Measurements from ENCODE around the gene MYOG.
A peak's percentile ranks its signal among the peaks of the same experiment; 100 is the strongest.

MYOG gene

DNA sequence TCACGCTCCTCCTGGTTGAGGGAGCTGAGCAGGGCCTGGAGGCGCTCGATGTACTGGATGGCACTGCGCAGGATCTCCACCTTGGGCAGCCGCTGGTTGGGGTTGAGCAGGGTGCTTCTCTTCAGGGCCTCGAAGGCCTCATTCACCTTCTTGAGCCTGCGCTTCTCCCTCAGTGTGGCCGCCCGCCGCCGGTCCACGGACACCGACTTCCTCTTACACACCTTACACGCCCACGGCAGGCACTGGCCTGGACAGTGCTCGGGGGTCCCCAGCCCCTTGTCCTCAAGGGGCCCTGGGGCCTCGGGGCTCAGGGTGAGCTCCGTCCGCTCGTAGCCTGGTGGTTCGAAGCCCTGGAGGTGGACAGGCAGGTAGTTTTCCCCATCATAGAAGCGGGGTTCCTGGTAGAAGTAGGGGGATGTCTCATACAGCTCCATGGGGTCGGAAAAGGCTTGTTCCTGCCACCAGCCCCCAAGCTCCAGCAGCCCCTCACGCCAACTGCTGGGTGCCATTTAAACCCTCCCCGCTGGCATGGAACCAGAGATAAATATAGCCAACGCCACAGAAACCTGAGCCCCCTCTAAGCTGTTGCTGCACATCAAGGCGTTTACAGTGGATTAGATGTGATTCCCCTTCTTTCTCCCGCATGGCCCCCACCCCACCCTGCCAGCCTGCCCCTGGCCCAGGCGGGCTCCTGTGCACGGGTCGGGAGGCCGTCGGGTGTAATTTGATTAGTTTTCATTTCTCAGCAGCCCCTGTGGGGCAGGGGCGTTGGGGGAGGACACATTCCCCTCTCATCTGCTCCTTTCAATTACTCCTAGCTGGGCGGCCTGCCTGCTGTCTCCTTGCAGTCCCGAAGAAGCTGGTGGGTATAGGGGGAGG is at the start of gene MYOG:
Gene MYOG, minus strand, starts transcription at position 485 of the 879 bp plus-strand sequence. Its CDS starts 51 bp downstream, at position 434.
- DNase-seq (ENCODE audit: low read depth, low spot score), result no peak
- H3K36me3 ChIP-seq (ENCODE audit: control insufficient read depth, insufficient read depth, low read length), result no peaks in the 10 kb centered on the region
- H3K27ac ChIP-seq (ENCODE audit: low read length), result no peak within 1 kb of the TSS
- H3K4me3 ChIP-seq (ENCODE audit: low read length), result no peak within 1 kb of the TSS
- no peaks in the 10 kb centered on the region for H3K9me3 ChIP-seq (ENCODE audit: control insufficient read depth, insufficient read depth, low read length)
- no CpG with 5 or more reads among the region's 36 CpGs for WGBS (ENCODE audit: insufficient coverage, insufficient read length)
- H3K27me3 ChIP-seq (ENCODE audit: control insufficient read depth, insufficient read depth, low read length), result no peaks in the 10 kb centered on the region
- peaks cover 10% of the 10 kb centered on the region; the same call in 1 of the 2 replicates for H3K4me1 ChIP-seq (ENCODE audit: control insufficient read depth, insufficient read depth, low read length)

DNA sequence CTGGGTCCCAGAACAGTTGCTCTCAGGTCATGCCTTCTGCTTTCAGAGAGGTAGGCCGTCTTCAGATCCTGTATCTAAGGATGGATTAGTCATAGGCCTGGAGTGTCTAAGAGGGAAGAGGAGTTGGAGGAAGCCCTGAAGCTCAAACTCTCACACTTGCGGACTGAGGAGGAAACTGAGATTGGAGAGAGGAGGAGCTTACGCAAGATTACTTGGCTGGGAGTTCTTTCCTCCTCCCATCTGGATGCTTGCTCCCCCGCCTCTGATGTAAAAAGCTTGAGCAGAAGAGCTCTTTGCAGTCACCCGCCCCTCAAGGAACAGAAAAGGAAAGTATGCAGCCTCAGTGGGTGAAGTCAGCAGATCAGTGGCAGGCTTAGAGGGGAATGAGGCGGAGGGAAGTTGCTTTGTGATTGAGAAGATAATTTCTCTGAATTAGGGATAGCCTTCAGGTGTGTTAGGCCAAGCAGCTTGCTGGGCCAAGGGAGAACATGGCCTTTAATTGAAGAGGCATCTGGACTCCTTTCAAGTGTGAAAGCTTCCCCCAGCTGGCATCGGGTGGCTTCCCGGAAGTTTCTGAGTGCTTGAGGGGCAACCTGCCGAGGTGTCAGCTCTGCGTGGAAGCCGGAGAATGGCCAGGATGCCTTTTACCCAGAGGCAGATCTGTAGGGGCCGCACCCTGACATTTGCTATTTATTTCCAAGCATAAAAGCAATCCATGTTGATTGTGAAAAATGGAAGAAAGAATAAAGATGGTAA is 48.3 kb upstream of the MYOG start:
- Histone ChIP-seq H3K36me3 (ENCODE audit: control insufficient read depth, insufficient read depth, low read length) (no peaks in the 10 kb centered on the region), H3K4me1 (ENCODE audit: control insufficient read depth, insufficient read depth, low read length) (peaks cover 4% of the 10 kb centered on the region; the same call in 1 of the 2 replicates), H3K4me3 (ENCODE audit: low read length) (no peak overlapping the region), H3K27ac (ENCODE audit: low read length) (no peak overlapping the region), H3K27me3 (ENCODE audit: control insufficient read depth, insufficient read depth, low read length) (no peaks in the 10 kb centered on the region), H3K9me3 (ENCODE audit: control insufficient read depth, insufficient read depth, low read length) (no peaks in the 10 kb centered on the region)
- no CpG with 5 or more reads among the region's 12 CpGs for WGBS (ENCODE audit: insufficient coverage, insufficient read length)
- DNase-seq (ENCODE audit: low read depth, low spot score), result no peak

DNA sequence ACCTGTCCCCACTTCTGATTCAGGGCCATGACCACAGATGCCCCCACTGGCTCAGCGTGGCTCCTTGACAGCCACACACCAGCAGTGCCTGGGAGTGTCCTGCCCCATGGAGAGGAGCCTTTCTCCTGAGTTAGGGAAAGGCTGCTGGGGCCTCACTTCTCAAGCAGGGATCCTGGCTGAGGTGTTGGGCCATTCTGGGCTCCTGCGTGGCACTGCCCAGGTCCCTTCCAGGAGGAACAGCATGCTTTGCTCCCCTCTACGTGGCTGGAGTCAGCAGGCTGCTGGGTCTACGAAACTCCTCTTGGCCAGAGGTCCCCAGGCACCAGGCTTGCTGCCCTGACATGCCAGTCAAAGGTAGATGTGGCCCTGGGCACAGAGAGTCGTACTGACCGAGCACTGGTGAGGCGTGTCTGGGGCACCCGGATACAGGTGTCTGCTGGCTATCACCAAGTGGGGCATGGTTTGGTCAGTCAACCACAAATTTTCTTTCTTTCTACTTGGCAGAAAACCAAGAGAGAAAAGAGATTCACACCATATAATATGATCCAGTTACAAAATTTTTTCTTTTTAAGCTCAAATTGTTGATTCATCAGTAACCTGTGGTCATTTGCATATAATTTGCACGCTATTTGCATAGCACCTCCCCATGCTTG is 45.9 kb upstream of the MYOG start:
- Histone ChIP-seq H3K4me1 (ENCODE audit: control insufficient read depth, insufficient read depth, low read length) (peaks cover 9% of the 10 kb centered on the region; the same call in 1 of the 2 replicates), H3K4me3 (ENCODE audit: low read length) (no peak overlapping the region), H3K27ac (ENCODE audit: low read length) (no peak overlapping the region), H3K27me3 (ENCODE audit: control insufficient read depth, insufficient read depth, low read length) (no peaks in the 10 kb centered on the region; the same call in 1 of the 2 replicates), H3K36me3 (ENCODE audit: control insufficient read depth, insufficient read depth, low read length) (no peaks in the 10 kb centered on the region), H3K9me3 (ENCODE audit: control insufficient read depth, insufficient read depth, low read length) (no peaks in the 10 kb centered on the region)
- no peak for DNase-seq (ENCODE audit: low read depth, low spot score)
- WGBS (ENCODE audit: insufficient coverage, insufficient read length), result no CpG with 5 or more reads among the region's 9 CpGs

DNA sequence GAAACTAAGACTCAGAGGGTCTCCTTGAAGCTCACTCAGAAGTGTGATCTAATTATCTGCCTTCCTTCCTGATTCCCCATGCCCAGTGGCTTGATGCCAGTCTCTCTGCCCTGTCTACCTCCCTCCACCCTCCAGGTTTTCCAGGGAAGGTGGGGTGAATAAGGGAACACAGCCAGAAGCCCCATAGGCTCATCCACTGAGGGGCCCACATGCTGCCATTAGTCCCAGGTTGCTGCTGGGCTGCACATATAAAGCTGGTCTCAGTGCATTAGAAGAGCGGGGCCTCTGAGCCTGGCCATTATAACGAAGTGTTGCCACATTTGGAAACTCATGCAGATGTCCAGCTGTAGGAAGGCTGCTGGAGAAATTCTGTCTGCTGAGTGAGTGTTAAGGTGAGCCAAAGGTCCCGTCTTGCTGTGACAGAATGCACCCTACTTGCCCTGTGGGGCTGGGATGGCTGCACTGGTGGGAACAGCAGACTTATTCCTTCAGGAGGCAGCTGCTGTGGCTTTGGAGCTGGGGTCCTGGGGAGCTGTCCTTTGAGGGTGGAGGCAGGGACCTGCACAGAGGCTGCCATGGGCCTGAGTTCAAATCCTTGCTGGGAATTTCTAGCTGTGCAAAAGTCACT is 44.7 kb upstream of the MYOG start:
- H3K4me3 ChIP-seq (ENCODE audit: low read length), result no peak overlapping the region

DNA sequence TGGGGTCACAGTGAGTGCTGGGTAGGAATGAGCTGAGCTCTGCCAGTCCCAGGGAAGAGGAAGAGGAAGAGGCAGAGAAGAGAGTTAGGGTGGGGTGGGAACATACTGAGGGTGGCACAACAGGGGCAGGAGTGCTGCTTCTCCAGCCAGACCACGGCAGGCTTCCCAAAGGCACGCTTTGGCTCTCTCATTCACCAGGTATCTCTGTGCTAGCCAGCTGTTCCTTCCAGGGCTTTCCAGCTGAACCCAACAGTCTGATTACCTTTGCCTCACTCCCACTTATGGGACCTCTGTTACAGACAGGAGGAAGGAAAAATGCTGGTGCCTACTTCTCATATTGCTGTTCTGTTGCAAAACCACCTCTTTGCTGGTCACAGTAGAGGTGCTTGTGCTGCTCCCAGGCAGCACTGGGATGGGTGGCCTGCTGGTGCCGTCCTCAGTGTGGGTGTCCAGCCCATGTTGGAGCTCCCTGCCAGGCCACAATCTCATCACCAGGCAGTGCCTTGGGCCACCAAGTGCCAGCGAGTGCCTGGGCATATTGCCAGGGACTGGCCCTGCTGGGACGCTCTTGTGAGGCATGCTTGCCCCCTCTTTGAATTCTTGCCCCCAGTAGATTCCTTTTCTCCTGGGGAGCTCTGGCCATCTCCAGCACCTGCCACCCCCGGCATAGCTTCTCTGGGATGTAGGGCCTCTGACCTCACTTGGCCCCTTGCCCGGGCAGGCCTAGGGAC is 43.9 kb upstream of the MYOG start:
- Histone ChIP-seq H3K4me1 (ENCODE audit: control insufficient read depth, insufficient read depth, low read length) (peaks cover 14% of the 10 kb centered on the region; the same call in 1 of the 2 replicates), H3K9me3 (ENCODE audit: control insufficient read depth, insufficient read depth, low read length) (no peaks in the 10 kb centered on the region), H3K27me3 (ENCODE audit: control insufficient read depth, insufficient read depth, low read length) (no peaks in the 10 kb centered on the region; the same call in 1 of the 2 replicates), H3K4me3 (ENCODE audit: low read length) (no peak overlapping the region), H3K27ac (ENCODE audit: low read length) (no peak overlapping the region), H3K36me3 (ENCODE audit: control insufficient read depth, insufficient read depth, low read length) (no peaks in the 10 kb centered on the region)
- no CpG with 5 or more reads among the region's 7 CpGs for WGBS (ENCODE audit: insufficient coverage, insufficient read length)
- no peak for DNase-seq (ENCODE audit: low read depth, low spot score)

More for the DNA sequence above, 44.7 kb upstream of the MYOG start:
- Histone ChIP-seq H3K4me1 (ENCODE audit: control insufficient read depth, insufficient read depth, low read length) (peaks cover 14% of the 10 kb centered on the region; the same call in 1 of the 2 replicates), H3K27ac (ENCODE audit: low read length) (no peak overlapping the region), H3K27me3 (ENCODE audit: control insufficient read depth, insufficient read depth, low read length) (no peaks in the 10 kb centered on the region; the same call in 1 of the 2 replicates), H3K36me3 (ENCODE audit: control insufficient read depth, insufficient read depth, low read length) (no peaks in the 10 kb centered on the region), H3K9me3 (ENCODE audit: control insufficient read depth, insufficient read depth, low read length) (no peaks in the 10 kb centered on the region)
- DNase-seq (ENCODE audit: low read depth, low spot score), result no peak
- WGBS (ENCODE audit: insufficient coverage, insufficient read length), result no CpG with 5 or more reads among the region's 3 CpGs

DNA sequence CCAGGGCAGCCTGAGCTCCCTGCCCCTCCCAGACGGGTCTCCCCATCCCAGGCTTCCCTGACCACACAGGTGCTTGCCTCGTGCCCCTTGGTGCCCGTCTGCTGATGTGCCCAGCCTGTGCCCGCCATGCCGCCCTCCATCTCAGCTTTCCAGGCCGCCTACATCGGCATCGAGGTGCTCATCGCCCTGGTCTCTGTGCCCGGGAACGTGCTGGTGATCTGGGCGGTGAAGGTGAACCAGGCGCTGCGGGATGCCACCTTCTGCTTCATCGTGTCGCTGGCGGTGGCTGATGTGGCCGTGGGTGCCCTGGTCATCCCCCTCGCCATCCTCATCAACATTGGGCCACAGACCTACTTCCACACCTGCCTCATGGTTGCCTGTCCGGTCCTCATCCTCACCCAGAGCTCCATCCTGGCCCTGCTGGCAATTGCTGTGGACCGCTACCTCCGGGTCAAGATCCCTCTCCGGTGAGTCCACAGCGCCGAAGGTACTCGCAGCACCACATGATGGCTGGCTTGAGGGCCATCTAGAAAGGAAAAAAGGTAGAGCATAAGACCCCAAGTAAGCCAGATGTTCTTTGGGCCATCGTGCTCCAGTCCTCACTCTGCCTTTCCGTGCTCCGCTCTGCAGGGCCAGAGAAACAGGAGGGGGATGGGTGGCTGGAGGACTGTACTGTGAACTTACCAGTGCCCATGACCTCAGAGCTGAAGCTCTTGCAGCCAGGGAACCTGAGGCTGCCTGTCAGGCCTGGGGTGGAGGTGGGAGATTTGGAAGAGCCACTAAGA is 43.1 kb upstream of the MYOG start:
- WGBS (ENCODE audit: insufficient coverage, insufficient read length), result no CpG with 5 or more reads among the region's 29 CpGs
- H3K36me3 ChIP-seq (ENCODE audit: control insufficient read depth, insufficient read depth, low read length), result no peaks in the 10 kb centered on the region
- H3K4me1 ChIP-seq (ENCODE audit: control insufficient read depth, insufficient read depth, low read length), result peaks cover 13% of the 10 kb centered on the region; the same call in 1 of the 2 replicates
- no peaks in the 10 kb centered on the region; the same call in 1 of the 2 replicates for H3K27me3 ChIP-seq (ENCODE audit: control insufficient read depth, insufficient read depth, low read length)
- no peak for DNase-seq (ENCODE audit: low read depth, low spot score)
- no peak overlapping the region for H3K27ac ChIP-seq (ENCODE audit: low read length)
- no peak overlapping the region for H3K4me3 ChIP-seq (ENCODE audit: low read length)
- no peaks in the 10 kb centered on the region for H3K9me3 ChIP-seq (ENCODE audit: control insufficient read depth, insufficient read depth, low read length)

DNA sequence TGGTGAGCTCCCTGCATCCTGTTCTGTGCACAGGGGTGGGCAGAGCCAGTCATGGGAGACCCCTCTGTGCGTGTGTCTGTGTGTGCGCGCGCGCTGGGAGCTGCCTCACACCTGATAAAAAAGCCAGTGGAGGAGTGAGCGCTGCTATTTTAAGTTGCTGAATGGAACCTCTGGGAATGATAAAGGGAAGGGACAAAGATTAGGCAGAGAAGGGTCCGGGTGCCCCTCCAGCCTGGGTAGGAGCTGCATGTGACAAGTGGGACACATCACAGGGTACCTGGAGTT is 42.6 kb upstream of the MYOG start:
- no peaks in the 10 kb centered on the region; the same call in 1 of the 2 replicates for H3K27me3 ChIP-seq (ENCODE audit: control insufficient read depth, insufficient read depth, low read length)
- no peak overlapping the region for H3K27ac ChIP-seq (ENCODE audit: low read length)
- DNase-seq (ENCODE audit: low read depth, low spot score), result no peak
- H3K4me1 ChIP-seq (ENCODE audit: control insufficient read depth, insufficient read depth, low read length), result peaks cover 10% of the 10 kb centered on the region; the same call in 1 of the 2 replicates
- no peaks in the 10 kb centered on the region for H3K36me3 ChIP-seq (ENCODE audit: control insufficient read depth, insufficient read depth, low read length)
- no CpG with 5 or more reads among the region's 7 CpGs for WGBS (ENCODE audit: insufficient coverage, insufficient read length)
- H3K4me3 ChIP-seq (ENCODE audit: low read length), result peak overlapping the region; percentile 31; the same call in 1 of the 2 replicates
- no peaks in the 10 kb centered on the region for H3K9me3 ChIP-seq (ENCODE audit: control insufficient read depth, insufficient read depth, low read length)

DNA sequence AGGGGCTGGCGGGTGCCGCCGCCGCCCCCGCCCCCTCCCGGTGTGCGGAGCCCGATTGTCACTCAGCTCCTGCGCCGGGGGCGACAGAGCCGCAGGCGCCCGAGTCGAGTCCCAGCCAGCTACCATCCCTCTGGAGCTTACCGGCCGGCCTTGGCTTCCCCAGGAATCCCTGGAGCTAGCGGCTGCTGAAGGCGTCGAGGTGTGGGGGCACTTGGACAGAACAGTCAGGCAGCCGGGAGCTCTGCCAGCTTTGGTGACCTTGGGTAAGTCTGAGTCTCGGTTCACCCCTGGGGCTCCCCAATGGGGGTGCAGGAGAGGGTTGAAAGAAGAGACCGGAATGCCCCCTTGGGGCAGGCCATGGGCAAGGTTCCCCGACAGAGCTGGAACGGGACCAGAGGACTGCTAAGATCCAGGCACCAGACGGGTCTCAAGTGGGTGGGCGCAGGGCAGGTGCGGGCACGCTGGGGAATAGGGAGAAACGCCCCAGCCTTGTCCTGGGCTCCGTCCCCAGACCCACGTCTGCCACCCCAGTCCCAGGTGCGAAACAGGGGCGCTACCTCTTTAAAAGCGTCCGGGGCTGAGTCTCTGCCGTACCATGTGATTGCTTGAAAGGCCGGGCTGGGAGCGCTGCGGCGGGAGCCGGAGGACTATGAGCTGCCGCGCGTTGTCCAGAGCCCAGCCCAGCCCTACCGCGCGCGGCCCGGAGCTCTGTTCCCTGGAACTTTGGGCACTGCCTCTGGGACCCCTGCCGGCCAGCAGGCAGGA is 42.0 kb upstream of the MYOG start, which contains the start of gene ADORA1:
Gene ADORA1, plus strand, starts transcription at position 61 of the 765 bp plus-strand sequence. CDS start 1,116 bp downstream, outside the sequence.
- no peak within 1 kb of the TSS for H3K27ac ChIP-seq (ENCODE audit: low read length)
- no peaks in the 10 kb centered on the region for H3K36me3 ChIP-seq (ENCODE audit: control insufficient read depth, insufficient read depth, low read length)
- peaks cover 10% of the 10 kb centered on the region; the same call in 1 of the 2 replicates for H3K4me1 ChIP-seq (ENCODE audit: control insufficient read depth, insufficient read depth, low read length)
- DNase-seq (ENCODE audit: low read depth, low spot score), result peak; percentile 39
- H3K9me3 ChIP-seq (ENCODE audit: control insufficient read depth, insufficient read depth, low read length), result no peaks in the 10 kb centered on the region
- H3K27me3 ChIP-seq (ENCODE audit: control insufficient read depth, insufficient read depth, low read length), result no peaks in the 10 kb centered on the region; the same call in 1 of the 2 replicates
- no CpG with 5 or more reads among the region's 51 CpGs for WGBS (ENCODE audit: insufficient coverage, insufficient read length)
- H3K4me3 ChIP-seq (ENCODE audit: low read length), result peak within 1 kb of the TSS; percentile 31; the same call in 1 of the 2 replicates
